ENCODE measurements around the gene CDC42BPB. TPM values are rescaled to one million over a fixed set of nuclear protein-coding genes. Genes with fewer than 3 reads are reported as not detected.

CDC42BPB gene
- total and polyA plus RNA-seq, 2 of the 13 experiments (the other 11 are each of a cell fraction or from before 2014, with no cell fraction given) = 19.7 to 32.3 TPM

GRCh38 chr14:102902086-102902485 lies 155.3 kb downstream of the CDC42BPB start:
- no peaks in the 10 kb centered on the region for H3K9me3 ChIP-seq (ENCODE audit: low read length)
- CTCF ChIA-PET (ENCODE audit: low intra/inter-chr PET ratio, low total read pairs) = no interaction called here
- peaks cover 3 to 11% of the 10 kb centered on the region in 2 experiments; a peak in 4 of 5 replicates for H3K36me3 ChIP-seq (replicated peaks in 1 of 2; ENCODE audit: control insufficient read depth in 1 of 2, insufficient read depth in 2 of 2, low read length in 2 of 2)
- ATAC-seq (no peak), DNase-seq (ENCODE audit: low spot score) (no peak), FAIRE-seq (no peak)
- no peaks in the 10 kb centered on the region for H3K27me3 ChIP-seq (ENCODE audit: control insufficient read depth in 1 of 2, insufficient read depth in 2 of 2, low read length in 2 of 2)
- no peak overlapping the region for H3K4me3 ChIP-seq (replicated peaks in 1 of 3; ENCODE audit: insufficient read depth in 1 of 3, low read depth in 2 of 3, low read length in 3 of 3)
- H3K79me2 ChIP-seq (ENCODE audit: insufficient read depth, low read length) = no peaks in the 10 kb centered on the region
- H4K20me1 ChIP-seq (ENCODE audit: insufficient read depth, low read length) = no peaks in the 10 kb centered on the region
- POLR2A ChIA-PET = no interaction called here
- 100% methylated on average over 1 of the region's 7 CpGs for WGBS (ENCODE audit: low lambda C conversion rate)
- intact Hi-C loops (cut with micrococcal nuclease; ENCODE audit: unreplicated experiment) = no loop called here
- H2AFZ ChIP-seq (ENCODE audit: low read length) = no peak overlapping the region
- H3K9ac ChIP-seq (ENCODE audit: insufficient read depth, low read depth, low read length) = no peak overlapping the region
- peaks cover 8% of the 10 kb centered on the region for H3K4me1 ChIP-seq (ENCODE audit: insufficient read depth, low read length)
- in situ Hi-C loops (cut with HindIII; ENCODE audit: extremely low pct_ligation_motif_present, low pct_unique_long_range_greater_than_20kb) = no loop called here
- no TSS peak for BruUV-seq (replicated peaks)
- no peak overlapping the region for H3K4me2 ChIP-seq (ENCODE audit: low read depth, low read length)
- no peak overlapping the region for H3K27ac ChIP-seq (ENCODE audit: extremely low read length, insufficient read depth, low read length)
- TF ChIP-seq MBD4 (IDR thresholded peaks at IDR 0.05; ENCODE audit: borderline replicate concordance, low read length) (no peak), ZNF18 (CRISPR knock-in tag; IDR thresholded peaks at IDR 0.05; ENCODE audit: insufficient replicate concordance) (no peak), ZBTB40 (IDR thresholded peaks at IDR 0.05) (no peak), ZBTB40 (CRISPR knock-in tag; IDR thresholded peaks at IDR 0.05) (no peak), RXRA (CRISPR knock-in tag; IDR thresholded peaks at IDR 0.05) (no peak), ZFYVE20 (CRISPR knock-in tag; IDR thresholded peaks at IDR 0.05; ENCODE audit: borderline replicate concordance, low read depth) (no peak), PRDM15 (CRISPR knock-in tag; IDR thresholded peaks at IDR 0.05) (no peak), PRMT3 (CRISPR knock-in tag; IDR thresholded peaks at IDR 0.05; ENCODE audit: borderline replicate concordance, low read depth) (no peak), ZBTB42 (CRISPR knock-in tag; IDR thresholded peaks at IDR 0.05) (no peak), SRSF4 (IDR thresholded peaks at IDR 0.05; ENCODE audit: low read depth, low read length, poor library complexity, severe bottlenecking) (no peak)
